GM19455 (cell line): ENCODE measurements around the gene CPXM1.
"Not testable (repeated sequence)": the region's sequence is repeated elsewhere in the genome, so short reads cannot be mapped to it uniquely, and the experiment has no call there.

Experiments used
- ATAC-seq: cut with Tn5 transposase; IDR thresholded peaks from one replicate; pipeline ENCODE4 v1.9.1; 2021; ENCODE audit not compliant: unreplicated experiment

The CPXM1 gene

GRCh38 chr20:2770091-2770490 lies 30.3 kb downstream of the CPXM1 start:
- not testable (repeated sequence) for ATAC-seq

GRCh38 chr20:2768632-2769015 lies 31.8 kb downstream of the CPXM1 start:
- no peak for ATAC-seq

GRCh38 chr20:2767768-2768631 lies 32.4 kb downstream of the CPXM1 start:
- ATAC-seq, result no peak

- no peak for ATAC-seq
Measured at GRCh38 chr20:2763186-2763585, 37.2 kb downstream of the CPXM1 start.

DNA sequence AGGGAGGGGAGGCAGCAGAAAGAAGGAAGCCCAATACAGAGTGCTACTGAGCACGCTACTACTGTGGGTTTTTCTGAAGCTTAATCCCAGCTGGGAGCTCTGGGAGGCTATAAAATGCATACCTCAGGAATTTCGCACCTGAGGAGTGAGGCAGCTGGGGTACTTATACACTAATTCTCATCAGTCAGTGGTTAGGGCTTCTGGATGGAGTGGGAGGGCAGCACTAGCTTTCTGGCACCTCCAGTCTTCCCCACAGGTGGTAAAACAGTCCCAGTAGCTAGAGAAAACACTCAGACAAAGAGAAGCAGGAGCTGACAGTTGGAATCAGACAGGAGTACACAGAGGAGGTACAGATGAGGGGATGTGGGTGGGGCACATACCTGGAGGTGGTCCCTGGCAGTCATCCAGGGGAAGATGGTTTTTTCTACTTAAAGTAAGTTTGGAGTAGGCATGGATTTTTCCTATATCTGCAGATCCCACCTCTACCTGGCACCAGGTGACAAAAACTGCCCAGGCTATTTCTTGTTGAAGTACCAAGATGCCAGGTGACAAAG lies 37.8 kb downstream of the CPXM1 start:
- no peak for ATAC-seq

- no peak for ATAC-seq
Measured at GRCh38 chr20:2761885-2762284, 38.5 kb downstream of the CPXM1 start.

DNA sequence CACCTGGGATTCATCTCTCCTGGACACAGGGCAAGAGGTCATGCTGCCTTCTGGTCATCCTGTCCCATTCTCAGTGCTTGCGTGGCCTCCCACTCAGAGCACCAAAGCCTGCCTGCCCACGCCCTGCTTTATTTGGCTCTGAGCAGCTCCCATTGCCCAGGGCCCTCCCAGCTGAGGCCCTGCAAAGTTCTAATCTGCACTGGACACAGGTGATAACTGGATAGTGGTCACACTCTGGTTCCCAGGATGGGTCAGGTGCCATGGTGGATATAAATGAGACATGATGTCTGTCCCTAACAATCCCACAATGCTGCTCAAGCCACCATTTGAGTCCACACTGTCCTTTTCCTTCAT lies 39.5 kb downstream of the CPXM1 start:
- ATAC-seq, result no peak

DNA sequence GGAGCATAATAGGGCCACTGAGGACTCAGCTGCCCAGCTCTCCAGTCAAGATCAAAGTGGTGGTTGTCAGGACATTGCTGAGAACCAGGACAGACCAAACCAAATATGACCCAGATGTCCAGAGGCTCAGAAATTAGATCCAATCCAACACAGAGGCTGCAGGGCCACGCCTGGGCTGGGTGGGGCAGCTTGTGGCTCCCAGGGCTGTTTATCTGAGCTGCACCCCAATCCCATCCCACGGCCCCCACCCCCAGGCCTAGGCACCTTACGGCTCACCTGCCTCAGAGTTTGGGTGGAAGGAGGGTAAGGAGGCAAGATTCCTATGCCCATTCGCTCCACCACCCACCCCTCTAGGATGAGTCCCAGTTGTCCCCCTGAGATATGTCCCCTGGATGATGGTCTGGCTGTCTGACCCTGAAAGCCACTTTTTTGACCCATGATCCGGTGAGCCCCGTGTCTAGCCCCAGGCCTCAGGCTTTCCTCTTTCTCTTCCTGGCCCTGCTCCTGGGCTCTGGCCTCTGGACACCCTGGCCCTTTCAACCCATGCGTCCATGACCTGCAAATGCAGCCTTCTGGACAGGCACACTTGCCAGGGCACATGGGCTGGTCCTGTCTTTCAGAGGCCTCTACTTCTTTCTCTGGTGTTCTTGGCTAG lies 40.0 kb downstream of the CPXM1 start:
- no peak for ATAC-seq

GRCh38 chr20:2759603-2760296 lies 40.7 kb downstream of the CPXM1 start:
- no peak for ATAC-seq

DNA sequence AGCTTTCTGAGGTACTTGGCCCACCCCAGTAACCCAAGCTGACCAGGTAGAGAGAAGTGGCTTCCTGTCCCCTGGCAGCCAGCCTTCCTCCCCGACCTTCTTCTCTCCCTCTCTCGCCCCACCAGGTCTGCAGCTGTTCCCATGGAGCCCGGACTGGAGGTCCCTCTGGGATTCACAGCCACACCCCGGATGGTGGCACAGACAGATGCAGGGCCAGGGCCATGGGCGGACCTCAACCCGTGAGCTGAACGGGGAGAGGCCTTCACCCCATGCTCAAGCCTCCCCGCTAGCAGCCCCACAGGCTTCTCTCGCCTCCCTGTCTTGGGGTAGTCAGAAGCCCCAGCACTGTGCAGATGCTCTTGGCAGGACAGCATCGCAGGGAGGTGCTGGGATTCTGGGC lies 41.3 kb downstream of the CPXM1 start:
- no peak for ATAC-seq

DNA sequence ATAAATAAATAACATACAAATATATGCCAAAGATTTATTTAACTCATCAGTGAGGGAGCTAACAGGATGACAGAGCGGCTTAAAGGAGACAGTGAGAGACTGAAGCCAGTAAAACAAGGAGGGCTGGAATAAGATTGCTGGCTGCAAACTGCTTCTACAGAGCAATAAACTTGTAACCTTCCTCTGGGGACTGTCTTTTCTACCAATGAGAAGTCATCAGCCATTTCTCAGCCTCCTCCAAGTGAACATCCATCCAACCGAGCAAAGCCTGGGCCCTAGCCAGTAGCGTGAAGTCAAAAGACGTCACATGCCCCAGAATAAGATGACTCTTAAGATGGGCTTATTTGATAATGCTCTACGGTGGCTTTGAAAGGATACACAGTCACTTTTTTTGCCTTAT lies 42.5 kb downstream of the CPXM1 start:
- no peak for ATAC-seq

GRCh38 chr20:2757001-2757400 lies 43.4 kb downstream of the CPXM1 start:
- ATAC-seq, result no peak

GRCh38 chr20:2756056-2756611 lies 44.3 kb downstream of the CPXM1 start:
- ATAC-seq, result no peak

- no peak for ATAC-seq
Measured at GRCh38 chr20:2755451-2756055, 44.9 kb downstream of the CPXM1 start.

DNA sequence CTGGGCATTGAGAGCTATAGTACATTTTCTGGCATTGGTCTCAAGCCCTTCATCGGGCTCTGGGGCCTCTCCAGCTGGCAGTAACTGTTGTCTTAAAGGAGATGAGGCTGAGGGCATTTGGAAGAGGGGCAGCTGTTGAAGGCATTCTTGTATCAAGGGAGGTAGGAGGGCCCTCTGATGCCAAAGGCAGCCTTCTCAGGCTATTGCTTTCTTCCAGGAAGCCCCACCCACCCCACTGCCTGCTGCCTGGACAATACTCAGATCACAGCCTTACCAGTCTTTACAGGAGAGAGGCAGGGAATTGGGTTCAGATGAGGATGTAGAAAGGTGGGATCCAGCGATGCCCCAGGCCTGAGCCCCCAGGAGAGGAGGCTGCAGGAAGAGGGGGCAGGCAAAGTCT lies 46.0 kb downstream of the CPXM1 start:
- no peak for ATAC-seq

DNA sequence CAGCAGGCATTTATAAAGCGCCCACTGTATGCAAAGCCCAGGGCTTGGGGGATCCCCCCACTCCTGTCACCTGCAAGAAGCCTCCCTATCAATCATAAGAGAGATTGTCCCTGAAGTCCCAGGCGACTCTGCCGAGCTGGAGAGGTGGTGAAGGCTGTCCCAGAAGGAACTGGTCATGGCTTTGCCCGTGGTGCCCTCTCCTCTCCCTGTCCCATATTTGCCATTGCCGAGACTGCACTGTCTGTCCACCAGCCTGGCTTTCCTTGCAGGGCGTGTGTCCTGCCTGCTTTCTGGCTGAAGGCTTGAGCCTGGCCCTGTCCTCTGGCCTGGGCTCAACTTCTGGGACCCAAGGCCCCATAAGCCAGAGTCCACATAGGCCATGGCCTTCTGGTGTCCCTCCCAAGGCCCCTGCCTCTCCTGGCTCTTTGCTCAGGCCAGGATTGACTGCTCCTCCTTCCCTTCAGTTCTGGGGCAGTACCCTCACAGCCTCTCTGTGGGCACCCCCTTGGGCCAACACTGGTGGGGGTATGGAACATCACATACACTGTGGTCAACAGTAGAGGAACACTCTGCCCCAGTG lies 46.9 kb downstream of the CPXM1 start:
- ATAC-seq, result no peak

GRCh38 chr20:2752567-2753460 lies 47.6 kb downstream of the CPXM1 start:
- no peak for ATAC-seq

- no peak for ATAC-seq
Measured at GRCh38 chr20:2751878-2752566, 48.4 kb downstream of the CPXM1 start.

DNA sequence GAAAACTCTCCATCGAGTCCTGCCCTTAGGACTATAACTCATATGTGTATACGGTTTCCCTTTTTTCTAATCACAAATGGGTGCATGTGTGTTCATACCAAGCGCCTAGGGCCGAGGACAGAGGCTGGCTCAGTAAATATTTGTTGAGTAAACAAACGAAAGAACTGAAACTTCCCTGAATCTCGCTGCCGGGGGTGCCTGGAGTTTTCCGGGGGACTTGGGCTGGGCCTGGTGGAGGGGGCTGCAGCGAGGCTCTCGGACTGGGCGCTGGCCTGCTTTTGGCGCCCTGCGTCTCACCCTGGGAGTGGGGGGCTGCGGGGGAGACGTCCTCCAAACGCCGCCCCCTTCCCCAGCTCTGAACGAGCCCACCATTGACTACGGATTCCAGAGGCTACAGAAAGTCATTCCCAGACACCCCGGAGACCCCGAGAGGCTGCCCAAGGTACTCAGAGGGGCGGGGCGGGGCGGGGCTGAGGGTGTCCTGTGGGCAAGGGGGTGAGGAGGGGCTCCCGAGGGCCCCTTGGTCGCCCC lies 49.0 kb downstream of the CPXM1 start:
- no peak for ATAC-seq
